ENCODE results near the gene FGF21.

FGF21 gene

DNA sequence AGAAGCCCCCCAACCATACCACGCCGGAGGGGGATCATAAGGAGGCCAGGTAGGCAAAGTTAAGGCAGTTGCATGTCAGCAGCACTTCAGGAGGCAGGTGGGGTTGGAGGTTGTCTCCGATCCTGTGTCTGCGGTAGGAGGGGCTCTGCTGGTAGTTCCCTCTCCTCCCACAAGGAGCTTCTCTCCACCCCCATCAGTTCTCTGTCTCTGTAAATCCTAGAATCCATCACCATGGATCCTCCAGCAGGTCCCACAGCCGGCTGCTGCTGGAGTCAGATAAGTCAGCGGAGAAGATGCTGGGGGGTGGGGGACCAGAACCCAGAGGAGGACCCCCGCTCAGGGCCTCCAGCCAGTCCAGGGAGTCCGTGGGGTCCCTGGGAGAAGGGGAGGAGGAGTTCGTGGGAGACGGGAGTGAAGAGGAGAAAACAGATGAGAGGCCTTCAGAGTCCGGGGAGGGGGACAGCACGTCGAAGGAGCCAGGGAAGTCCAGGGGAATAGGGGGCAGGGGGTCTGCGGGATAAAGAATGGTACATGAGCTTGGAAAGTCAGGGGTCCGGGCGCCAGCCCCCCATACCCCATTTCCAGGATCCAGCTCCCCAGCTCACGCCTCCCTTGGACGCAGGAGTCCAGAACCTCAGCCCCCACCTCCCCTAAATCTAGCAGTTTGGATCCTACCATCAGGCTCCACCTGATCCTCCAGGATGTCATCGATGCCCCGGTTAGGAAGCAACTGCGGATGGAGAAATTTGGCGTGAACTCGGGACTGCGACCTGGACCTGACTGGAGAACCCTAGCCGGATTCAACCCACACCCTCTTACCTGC, 42.1 kb upstream of the FGF21 start:
- H3K79me2 ChIP-seq (ENCODE audit: insufficient read depth, low read length), result no peaks in the 10 kb centered on the region
- no peaks in the 10 kb centered on the region for H3K9me2 ChIP-seq (replicated peaks; ENCODE audit: insufficient read depth, low read length)
- TF ChIP-seq, protein P1, sequence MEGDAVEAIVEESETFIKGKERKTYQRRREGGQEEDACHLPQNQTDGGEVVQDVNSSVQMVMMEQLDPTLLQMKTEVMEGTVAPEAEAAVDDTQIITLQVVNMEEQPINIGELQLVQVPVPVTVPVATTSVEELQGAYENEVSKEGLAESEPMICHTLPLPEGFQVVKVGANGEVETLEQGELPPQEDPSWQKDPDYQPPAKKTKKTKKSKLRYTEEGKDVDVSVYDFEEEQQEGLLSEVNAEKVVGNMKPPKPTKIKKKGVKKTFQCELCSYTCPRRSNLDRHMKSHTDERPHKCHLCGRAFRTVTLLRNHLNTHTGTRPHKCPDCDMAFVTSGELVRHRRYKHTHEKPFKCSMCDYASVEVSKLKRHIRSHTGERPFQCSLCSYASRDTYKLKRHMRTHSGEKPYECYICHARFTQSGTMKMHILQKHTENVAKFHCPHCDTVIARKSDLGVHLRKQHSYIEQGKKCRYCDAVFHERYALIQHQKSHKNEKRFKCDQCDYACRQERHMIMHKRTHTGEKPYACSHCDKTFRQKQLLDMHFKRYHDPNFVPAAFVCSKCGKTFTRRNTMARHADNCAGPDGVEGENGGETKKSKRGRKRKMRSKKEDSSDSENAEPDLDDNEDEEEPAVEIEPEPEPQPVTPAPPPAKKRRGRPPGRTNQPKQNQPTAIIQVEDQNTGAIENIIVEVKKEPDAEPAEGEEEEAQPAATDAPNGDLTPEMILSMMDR (IDR thresholded peaks at IDR 0.05; ENCODE audit: insufficient read depth, low read length, poor library complexity, severe bottlenecking), result no peak
- TF ChIP-seq EZH2phosphoT487 (conservative IDR thresholded peaks at IDR 0.05; ENCODE audit: low read length), result no peak
- no peaks in the 10 kb centered on the region for H3K9me3 ChIP-seq (ENCODE audit: insufficient read depth, low read length)
- H4K20me1 ChIP-seq (ENCODE audit: low read depth, low read length), result no peaks in the 10 kb centered on the region
- H3K36me3 ChIP-seq (ENCODE audit: low read length), result no peaks in the 10 kb centered on the region
- peak overlapping the region; percentile 95 for H2AFZ ChIP-seq (ENCODE audit: low read depth, low read length, severe bottlenecking)
- H3K27ac ChIP-seq (ENCODE audit: low read depth, low read length), result no peak overlapping the region
- H3F3A ChIP-seq (ENCODE audit: insufficient read depth), result no peaks in the 10 kb centered on the region
- peak overlapping the region; percentile 70 for H3K4me2 ChIP-seq (ENCODE audit: low read depth, low read length, poor library complexity, severe bottlenecking)
- no peaks in the 10 kb centered on the region for H3K27me3 ChIP-seq (ENCODE audit: low read length)
- peak overlapping the region; percentile 76 for H3K9ac ChIP-seq (ENCODE audit: low read length)
- peak overlapping the region; percentile 86 for H3K4me3 ChIP-seq (ENCODE audit: insufficient read depth, low read length, poor library complexity, severe bottlenecking)

DNA sequence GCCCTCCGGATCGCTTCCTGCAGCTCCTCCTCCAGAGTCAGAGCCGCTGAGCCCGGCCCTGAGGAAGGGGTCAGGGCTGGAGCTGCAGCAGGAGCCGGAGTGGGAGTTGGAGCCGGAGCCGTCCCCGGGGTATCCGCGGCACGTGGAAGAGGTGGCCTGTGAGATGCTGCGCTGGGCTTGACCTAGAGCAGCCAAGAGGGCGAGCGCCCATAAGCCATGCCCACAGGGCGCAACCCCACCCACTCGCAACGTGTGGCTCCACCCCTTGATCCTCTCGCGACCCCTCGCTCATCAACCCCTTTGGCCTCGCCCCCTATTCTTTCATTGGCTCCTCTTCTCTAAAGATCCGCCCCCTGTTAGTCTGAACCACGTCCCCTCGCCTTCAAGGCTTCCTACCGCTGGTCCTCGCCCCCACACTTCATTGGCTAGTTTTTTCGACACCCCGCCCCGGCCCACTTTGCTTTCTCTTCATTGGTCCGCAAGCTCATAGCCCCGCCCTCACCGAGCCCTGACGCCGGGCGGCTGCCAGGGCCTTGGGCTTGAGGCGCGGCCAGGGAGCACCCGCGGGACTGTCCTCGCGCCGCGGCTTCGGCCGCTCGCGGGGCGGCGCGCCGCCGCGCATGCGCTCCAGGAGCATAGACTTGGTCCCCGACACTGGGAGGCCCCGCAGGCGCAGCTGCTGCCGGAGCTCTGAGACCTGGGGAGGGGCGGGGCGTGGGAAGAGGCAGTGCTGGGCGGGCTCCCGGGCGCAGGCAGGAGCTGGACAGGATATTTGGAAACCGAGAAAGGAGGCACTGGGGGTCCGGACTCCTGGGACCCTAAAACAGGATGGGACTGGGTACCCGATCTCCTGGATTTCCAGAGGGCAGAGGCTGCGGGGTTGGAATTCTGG, 41.2 kb upstream of the FGF21 start:
- peak overlapping the region; percentile 76 for H3K9ac ChIP-seq (ENCODE audit: low read length)
- H3K4me2 ChIP-seq (ENCODE audit: low read depth, low read length, poor library complexity, severe bottlenecking), result peak overlapping the region; percentile 87
- no peaks in the 10 kb centered on the region for H3K36me3 ChIP-seq (ENCODE audit: low read length)
- peak overlapping the region; percentile 12; the same call in 1 of the 2 replicates for H3K27ac ChIP-seq (ENCODE audit: low read depth, low read length)
- H3K79me2 ChIP-seq (ENCODE audit: insufficient read depth, low read length), result no peaks in the 10 kb centered on the region
- H2AFZ ChIP-seq (ENCODE audit: low read depth, low read length, severe bottlenecking), result peak overlapping the region; percentile 95
- H3K9me2 ChIP-seq (replicated peaks; ENCODE audit: insufficient read depth, low read length), result no peaks in the 10 kb centered on the region
- H3K4me3 ChIP-seq (ENCODE audit: insufficient read depth, low read length, poor library complexity, severe bottlenecking), result peak overlapping the region; percentile 86
- H3K9me3 ChIP-seq (ENCODE audit: insufficient read depth, low read length), result no peaks in the 10 kb centered on the region
- no peaks in the 10 kb centered on the region for H3K27me3 ChIP-seq (ENCODE audit: low read length)
- H3F3A ChIP-seq (ENCODE audit: insufficient read depth), result no peaks in the 10 kb centered on the region
- no peaks in the 10 kb centered on the region for H4K20me1 ChIP-seq (ENCODE audit: low read depth, low read length)
- TF ChIP-seq EZH2phosphoT487 (conservative IDR thresholded peaks at IDR 0.05; ENCODE audit: low read length), result no peak
- TF ChIP-seq, protein P1 (IDR thresholded peaks at IDR 0.05; ENCODE audit: insufficient read depth, low read length, poor library complexity, severe bottlenecking), result no peak

DNA sequence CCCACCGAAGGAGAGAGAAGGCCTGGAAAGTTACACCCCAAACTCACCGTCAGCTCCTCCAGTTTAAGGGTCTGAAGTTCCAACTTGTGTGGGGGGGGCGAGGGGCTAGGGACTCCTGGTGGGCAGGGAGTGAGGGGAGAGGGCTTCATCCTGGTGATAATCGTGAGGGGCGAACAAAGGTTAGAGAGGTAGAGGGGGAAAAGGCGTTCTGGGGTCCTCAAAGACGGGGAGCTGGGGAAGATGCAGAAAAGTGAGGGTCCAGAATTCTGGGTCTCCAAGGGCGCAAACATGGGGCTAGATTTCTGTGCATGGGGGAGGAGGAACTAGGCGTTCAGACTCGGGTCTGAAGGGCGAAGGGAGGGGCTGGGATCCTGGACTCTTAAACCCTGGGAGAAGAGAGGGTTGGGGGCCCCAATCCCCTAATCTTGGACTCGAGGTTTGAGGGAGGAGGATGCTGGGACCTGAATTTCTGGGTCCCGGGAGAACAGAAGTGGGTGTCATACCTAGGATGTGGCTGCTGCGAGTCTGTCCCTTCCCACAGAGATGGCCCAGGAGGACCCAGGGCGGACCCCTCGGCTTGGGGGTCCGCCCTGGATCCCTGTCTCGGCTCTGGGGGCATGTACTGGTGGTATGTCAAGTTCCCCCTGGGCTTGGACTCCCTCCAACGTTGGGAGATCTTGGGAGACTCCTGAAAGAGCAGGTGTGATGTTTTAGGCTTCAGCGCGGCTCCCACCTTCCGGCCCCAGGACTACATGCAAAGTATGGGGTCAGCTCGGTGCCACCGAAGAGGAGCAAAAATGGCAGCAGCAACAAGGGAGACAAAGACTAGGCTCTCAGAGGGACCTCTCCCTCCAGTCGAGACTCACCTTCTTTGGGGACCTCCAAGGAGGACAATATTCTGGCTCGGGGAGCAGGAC, 40.3 kb upstream of the FGF21 start:
- H3K27ac ChIP-seq (ENCODE audit: low read depth, low read length), result peak overlapping the region; percentile 12; the same call in 1 of the 2 replicates
- H3K9ac ChIP-seq (ENCODE audit: low read length), result peak overlapping the region; percentile 75
- no peaks in the 10 kb centered on the region for H3K27me3 ChIP-seq (ENCODE audit: low read length)
- H3F3A ChIP-seq (ENCODE audit: insufficient read depth), result no peaks in the 10 kb centered on the region
- H3K36me3 ChIP-seq (ENCODE audit: low read length), result no peaks in the 10 kb centered on the region
- no peaks in the 10 kb centered on the region for H4K20me1 ChIP-seq (ENCODE audit: low read depth, low read length)
- H3K4me2 ChIP-seq (ENCODE audit: low read depth, low read length, poor library complexity, severe bottlenecking), result peak overlapping the region; percentile 87
- peak overlapping the region; percentile 22 for H2AFZ ChIP-seq (ENCODE audit: low read depth, low read length, severe bottlenecking)
- H3K9me2 ChIP-seq (replicated peaks; ENCODE audit: insufficient read depth, low read length), result no peaks in the 10 kb centered on the region
- no peaks in the 10 kb centered on the region for H3K9me3 ChIP-seq (ENCODE audit: insufficient read depth, low read length)
- H3K4me3 ChIP-seq (ENCODE audit: insufficient read depth, low read length, poor library complexity, severe bottlenecking), result peak overlapping the region; percentile 81
- H3K79me2 ChIP-seq (ENCODE audit: insufficient read depth, low read length), result no peaks in the 10 kb centered on the region
- TF ChIP-seq EZH2phosphoT487 (conservative IDR thresholded peaks at IDR 0.05; ENCODE audit: low read length), result no peak
